Liver (tissue), 9 donors: ENCODE data around the gene HEMGN. TPM values are rescaled to one million over a fixed set of nuclear protein-coding genes. Genes with fewer than 3 reads are reported as not detected.

ENCODE experiments used
- DNase-seq: peaks from one replicate; pipeline ENCODE4 v3.0.0-alpha.2; 2017; ENCODE audit warnings: low spot score
- H3K27ac ChIP-seq, 2 donors: one replicate each; pipeline ENCODE4 v1.7.0; 2013; ENCODE audit warnings: inconsistent platforms in 2 of 2, low read length in 2 of 2, control low read depth in 1 of 2, low read depth in 1 of 2, mild to moderate bottlenecking in 1 of 2
- H3K27me3 ChIP-seq, 4 donors: one replicate each; pipeline versions ENCODE4 v1.6.1 to v1.7.0; 2013; ENCODE audit warnings: low read length in 3 of 4, inconsistent platforms in 1 of 4, mild to moderate bottlenecking in 1 of 4, moderate library complexity in 1 of 4; ENCODE audit not compliant: control insufficient read depth in 4 of 4, insufficient read depth in 4 of 4
- H3K36me3 ChIP-seq, 4 donors: one replicate each; pipeline versions ENCODE4 v1.6.1 to v1.7.0; 2013; ENCODE audit warnings: low read length in 3 of 4, mild to moderate bottlenecking in 3 of 4, low read depth in 1 of 4, moderate library complexity in 1 of 4; ENCODE audit not compliant: control insufficient read depth in 4 of 4, insufficient read depth in 3 of 4
- H3K4me1 ChIP-seq, 4 donors: one replicate each; pipeline versions ENCODE4 v1.6.1 to v1.7.0; 2013; ENCODE audit warnings: low read length in 3 of 4, mild to moderate bottlenecking in 3 of 4, moderate library complexity in 1 of 4; ENCODE audit not compliant: control insufficient read depth in 4 of 4, insufficient read depth in 4 of 4
- H3K4me3 ChIP-seq, 3 donors: one replicate each; pipeline versions ENCODE4 v1.6.1 to v1.7.0; 2013; ENCODE audit warnings: low read length in 3 of 3, control low read depth in 1 of 3, low read depth in 1 of 3, mild to moderate bottlenecking in 1 of 3
- H3K9ac ChIP-seq, 2 donors: one replicate each; pipeline ENCODE4 v1.7.0; 2013; ENCODE audit warnings: low read length in 2 of 2, mild to moderate bottlenecking in 2 of 2, moderate library complexity in 2 of 2, control low read depth in 1 of 2, low read depth in 1 of 2
- H3K9me3 ChIP-seq, 4 donors: one replicate each; pipeline versions ENCODE4 v1.6.1 to v1.7.0; 2013; ENCODE audit warnings: low read length in 3 of 4; ENCODE audit not compliant: control insufficient read depth in 4 of 4
- EGR1 ChIP-seq, 2 donors: IDR thresholded peaks; 2 replicates each; pipeline ENCODE4 v1.6.1; 2016 to 2018; ENCODE audit warnings: antibody characterized with exemption in 2 of 2, low read depth in 2 of 2
- FOXA1 ChIP-seq: IDR thresholded peaks from 2 replicates; pipeline ENCODE4 v1.6.1; 2016; ENCODE audit warnings: antibody characterized with exemption
- FOXA2 ChIP-seq: IDR thresholded peaks from 2 replicates; pipeline ENCODE4 v1.6.1; 2016; ENCODE audit warnings: antibody characterized with exemption
- GABPA ChIP-seq, 2 donors: IDR thresholded peaks in 1 of 2; conservative IDR thresholded peaks in 1 of 2; 2 replicates each; pipeline ENCODE4 v1.6.1; 2016; ENCODE audit warnings: antibody characterized with exemption in 2 of 2, mild to moderate bottlenecking in 1 of 2, moderate library complexity in 1 of 2
- HNF4A ChIP-seq, 2 donors: conservative IDR thresholded peaks; 2 replicates each; pipeline ENCODE4 v1.6.1; 2016; ENCODE audit warnings: antibody characterized with exemption in 2 of 2, mild to moderate bottlenecking in 2 of 2
- HNF4G ChIP-seq: IDR thresholded peaks from 2 replicates; pipeline ENCODE4 v1.6.1; 2016; ENCODE audit warnings: antibody characterized with exemption
- JUND ChIP-seq, 2 donors: IDR thresholded peaks; 2 replicates each; pipeline ENCODE4 v1.6.1; 2016; ENCODE audit warnings: antibody characterized with exemption in 2 of 2
- NR2F2 ChIP-seq: IDR thresholded peaks from 2 replicates; pipeline ENCODE4 v1.6.1; 2016; ENCODE audit warnings: antibody characterized with exemption
- RAD21 ChIP-seq, 2 donors: IDR thresholded peaks; 2 replicates each; pipeline ENCODE4 v1.6.1; 2016; ENCODE audit warnings: antibody characterized with exemption in 2 of 2, mild to moderate bottlenecking in 2 of 2
- RXRA ChIP-seq, 2 donors: IDR thresholded peaks; 2 replicates each; pipeline ENCODE4 v1.6.1; 2017 to 2018; ENCODE audit warnings: antibody characterized with exemption in 2 of 2, mild to moderate bottlenecking in 1 of 2
- SP1 ChIP-seq: IDR thresholded peaks from 2 replicates; pipeline ENCODE4 v1.6.1; 2018; ENCODE audit warnings: antibody characterized with exemption, mild to moderate bottlenecking
- TAF1 ChIP-seq: conservative IDR thresholded peaks from 2 replicates; pipeline ENCODE4 v1.6.1; 2016; ENCODE audit warnings: antibody characterized with exemption, mild to moderate bottlenecking
- YY1 ChIP-seq: IDR thresholded peaks from 2 replicates; pipeline ENCODE4 v1.6.1; 2016; ENCODE audit warnings: antibody characterized with exemption, mild to moderate bottlenecking
- WGBS: extraction: QIAGEN DNeasy Blood & Tissue Kit; methylation state at CpG from one replicate; pipeline ENCODE4 v1.1.7; 2013; 5-methylcytosine and 5-hydroxymethylcytosine counted together
- polyA plus RNA-seq, 2 donors: library from polyadenylated mRNA; stranded (reverse) in 1 of 2; unstranded in 1 of 2; fragments of 200-250 nt in 1 of 2; fragments of >200 nt in 1 of 2; fragmentation: Nextera tagmentation in 1 of 2; extraction: Ambion mirVana in 1 of 2; gene quantifications; one replicate each; pipeline versions ENCODE4 v1.2.1 to v1.2.3, GENCODE V29; 2013 to 2015
- total RNA-seq, 2 donors: library from RNA; depleted of rRNA; stranded (reverse); fragments of >200 nt; gene quantifications; one replicate each; pipeline ENCODE4 v1.2.3, GENCODE V29; 2014
- TF ChIP-seq, protein P1 (sequence below): IDR thresholded peaks from 2 replicates; pipeline ENCODE4 v1.6.1; 2016; ENCODE audit warnings: antibody characterized with exemption, mild to moderate bottlenecking
- TF ChIP-seq, protein P2 (sequence below): IDR thresholded peaks from 2 replicates; pipeline ENCODE4 v1.6.1; 2016; ENCODE audit warnings: antibody characterized with exemption
- TF ChIP-seq, protein P3 (sequence below): IDR thresholded peaks from 2 replicates; pipeline ENCODE4 v1.6.1; 2016; ENCODE audit warnings: antibody characterized with exemption
- TF ChIP-seq, protein P4 (sequence below): fragments of 150-350 bp; IDR thresholded peaks from 2 replicates; pipeline ENCODE4 v1.5.1; 2017; ENCODE audit warnings: improper control_type of control experiment, low read depth, low read length; ENCODE audit not compliant: missing input control
- TF ChIP-seq, protein P5 (sequence below): IDR thresholded peaks from 2 replicates; pipeline ENCODE4 v1.6.1; 2016; ENCODE audit warnings: antibody characterized with exemption
- donor health status: healthy.
- donor health status: healthy.
- donor health status: healthy.
- donor health status: healthy.
- donor health status: healthy.

The HEMGN gene
- total and polyA plus RNA-seq, 4 donors: 0.06 to 218 (median 0.08) TPM; not detected in 1

DNA sequence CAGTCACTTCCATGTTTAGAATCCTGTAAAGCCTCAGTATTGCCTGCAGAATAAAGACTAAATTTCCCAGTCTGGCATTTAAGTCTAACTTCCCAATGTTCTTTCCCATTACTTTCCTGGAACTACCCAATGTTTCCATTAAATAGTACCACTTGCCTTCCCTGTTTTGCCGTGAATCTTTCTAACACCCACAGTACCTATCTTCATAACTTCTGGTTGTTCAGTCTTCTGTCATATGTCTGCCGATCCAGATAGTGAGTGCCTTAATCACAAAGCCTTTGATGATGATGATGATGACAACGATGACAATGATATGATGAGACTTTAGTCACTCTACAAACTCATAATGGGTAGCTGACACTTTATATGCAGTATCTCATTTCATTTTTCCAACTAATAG is 6.6 kb upstream of the HEMGN start:
- H3K9ac ChIP-seq: no peak overlapping the region
- no peak overlapping the region for H3K4me3 ChIP-seq
- no peaks in the 10 kb centered on the region for H3K4me1 ChIP-seq
- H3K36me3 ChIP-seq: no peaks in the 10 kb centered on the region
- no peak for DNase-seq
- TF ChIP-seq JUND (IDR thresholded peaks at IDR 0.05) (no peak), HNF4G (no peak), NR2F2 (no peak), RXRA (IDR thresholded peaks at IDR 0.05) (no peak), TAF1 (no peak), YY1 (no peak), SP1 (no peak), GABPA (IDR thresholded peaks at IDR 0.05 in 1 of 2, conservative IDR thresholded peaks at IDR 0.05 in 1 of 2) (no peak), HNF4A (conservative IDR thresholded peaks at IDR 0.05) (no peak), FOXA2 (no peak), FOXA1 (no peak), RAD21 (IDR thresholded peaks at IDR 0.05) (no peak), EGR1 (IDR thresholded peaks at IDR 0.05; ENCODE audit: low read depth in 2 of 2) (no peak)
- TF ChIP-seq, protein P1, sequence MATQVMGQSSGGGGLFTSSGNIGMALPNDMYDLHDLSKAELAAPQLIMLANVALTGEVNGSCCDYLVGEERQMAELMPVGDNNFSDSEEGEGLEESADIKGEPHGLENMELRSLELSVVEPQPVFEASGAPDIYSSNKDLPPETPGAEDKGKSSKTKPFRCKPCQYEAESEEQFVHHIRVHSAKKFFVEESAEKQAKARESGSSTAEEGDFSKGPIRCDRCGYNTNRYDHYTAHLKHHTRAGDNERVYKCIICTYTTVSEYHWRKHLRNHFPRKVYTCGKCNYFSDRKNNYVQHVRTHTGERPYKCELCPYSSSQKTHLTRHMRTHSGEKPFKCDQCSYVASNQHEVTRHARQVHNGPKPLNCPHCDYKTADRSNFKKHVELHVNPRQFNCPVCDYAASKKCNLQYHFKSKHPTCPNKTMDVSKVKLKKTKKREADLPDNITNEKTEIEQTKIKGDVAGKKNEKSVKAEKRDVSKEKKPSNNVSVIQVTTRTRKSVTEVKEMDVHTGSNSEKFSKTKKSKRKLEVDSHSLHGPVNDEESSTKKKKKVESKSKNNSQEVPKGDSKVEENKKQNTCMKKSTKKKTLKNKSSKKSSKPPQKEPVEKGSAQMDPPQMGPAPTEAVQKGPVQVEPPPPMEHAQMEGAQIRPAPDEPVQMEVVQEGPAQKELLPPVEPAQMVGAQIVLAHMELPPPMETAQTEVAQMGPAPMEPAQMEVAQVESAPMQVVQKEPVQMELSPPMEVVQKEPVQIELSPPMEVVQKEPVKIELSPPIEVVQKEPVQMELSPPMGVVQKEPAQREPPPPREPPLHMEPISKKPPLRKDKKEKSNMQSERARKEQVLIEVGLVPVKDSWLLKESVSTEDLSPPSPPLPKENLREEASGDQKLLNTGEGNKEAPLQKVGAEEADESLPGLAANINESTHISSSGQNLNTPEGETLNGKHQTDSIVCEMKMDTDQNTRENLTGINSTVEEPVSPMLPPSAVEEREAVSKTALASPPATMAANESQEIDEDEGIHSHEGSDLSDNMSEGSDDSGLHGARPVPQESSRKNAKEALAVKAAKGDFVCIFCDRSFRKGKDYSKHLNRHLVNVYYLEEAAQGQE: no peak
- TF ChIP-seq, protein P2, sequence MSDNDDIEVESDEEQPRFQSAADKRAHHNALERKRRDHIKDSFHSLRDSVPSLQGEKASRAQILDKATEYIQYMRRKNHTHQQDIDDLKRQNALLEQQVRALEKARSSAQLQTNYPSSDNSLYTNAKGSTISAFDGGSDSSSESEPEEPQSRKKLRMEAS: no peak
- TF ChIP-seq, protein P3, sequence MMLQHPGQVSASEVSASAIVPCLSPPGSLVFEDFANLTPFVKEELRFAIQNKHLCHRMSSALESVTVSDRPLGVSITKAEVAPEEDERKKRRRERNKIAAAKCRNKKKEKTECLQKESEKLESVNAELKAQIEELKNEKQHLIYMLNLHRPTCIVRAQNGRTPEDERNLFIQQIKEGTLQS: no peak
- TF ChIP-seq, protein P4, sequence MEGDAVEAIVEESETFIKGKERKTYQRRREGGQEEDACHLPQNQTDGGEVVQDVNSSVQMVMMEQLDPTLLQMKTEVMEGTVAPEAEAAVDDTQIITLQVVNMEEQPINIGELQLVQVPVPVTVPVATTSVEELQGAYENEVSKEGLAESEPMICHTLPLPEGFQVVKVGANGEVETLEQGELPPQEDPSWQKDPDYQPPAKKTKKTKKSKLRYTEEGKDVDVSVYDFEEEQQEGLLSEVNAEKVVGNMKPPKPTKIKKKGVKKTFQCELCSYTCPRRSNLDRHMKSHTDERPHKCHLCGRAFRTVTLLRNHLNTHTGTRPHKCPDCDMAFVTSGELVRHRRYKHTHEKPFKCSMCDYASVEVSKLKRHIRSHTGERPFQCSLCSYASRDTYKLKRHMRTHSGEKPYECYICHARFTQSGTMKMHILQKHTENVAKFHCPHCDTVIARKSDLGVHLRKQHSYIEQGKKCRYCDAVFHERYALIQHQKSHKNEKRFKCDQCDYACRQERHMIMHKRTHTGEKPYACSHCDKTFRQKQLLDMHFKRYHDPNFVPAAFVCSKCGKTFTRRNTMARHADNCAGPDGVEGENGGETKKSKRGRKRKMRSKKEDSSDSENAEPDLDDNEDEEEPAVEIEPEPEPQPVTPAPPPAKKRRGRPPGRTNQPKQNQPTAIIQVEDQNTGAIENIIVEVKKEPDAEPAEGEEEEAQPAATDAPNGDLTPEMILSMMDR: no peak
- TF ChIP-seq, protein P5, sequence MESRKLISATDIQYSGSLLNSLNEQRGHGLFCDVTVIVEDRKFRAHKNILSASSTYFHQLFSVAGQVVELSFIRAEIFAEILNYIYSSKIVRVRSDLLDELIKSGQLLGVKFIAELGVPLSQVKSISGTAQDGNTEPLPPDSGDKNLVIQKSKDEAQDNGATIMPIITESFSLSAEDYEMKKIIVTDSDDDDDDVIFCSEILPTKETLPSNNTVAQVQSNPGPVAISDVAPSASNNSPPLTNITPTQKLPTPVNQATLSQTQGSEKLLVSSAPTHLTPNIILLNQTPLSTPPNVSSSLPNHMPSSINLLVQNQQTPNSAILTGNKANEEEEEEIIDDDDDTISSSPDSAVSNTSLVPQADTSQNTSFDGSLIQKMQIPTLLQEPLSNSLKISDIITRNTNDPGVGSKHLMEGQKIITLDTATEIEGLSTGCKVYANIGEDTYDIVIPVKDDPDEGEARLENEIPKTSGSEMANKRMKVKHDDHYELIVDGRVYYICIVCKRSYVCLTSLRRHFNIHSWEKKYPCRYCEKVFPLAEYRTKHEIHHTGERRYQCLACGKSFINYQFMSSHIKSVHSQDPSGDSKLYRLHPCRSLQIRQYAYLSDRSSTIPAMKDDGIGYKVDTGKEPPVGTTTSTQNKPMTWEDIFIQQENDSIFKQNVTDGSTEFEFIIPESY: no peak
- H3K27me3 ChIP-seq: peaks cover 0 to 2% (median 0%) of the 10 kb centered on the region in 4 donors
- WGBS: 86% methylated on average over 3 of the region's 3 CpGs
- H3K27ac ChIP-seq: no peak overlapping the region
- no peaks in the 10 kb centered on the region for H3K9me3 ChIP-seq
